OCI-LY1 (cell line): ENCODE results near the gene TOR1AIP1.
"Not testable (repeated sequence)": the region's sequence is repeated elsewhere in the genome, so short reads cannot be mapped to it uniquely, and the experiment has no call there.

Experiments
- H2AFZ ChIP-seq: fragments of 200-600 bp; sonication (generic), shearing (Covaris generic); 2 replicates; pipeline ENCODE4 v1.6.0; 2014; ENCODE audit warnings: antibody characterized with exemption, mild to moderate bottlenecking, low read length
- H3F3A ChIP-seq: fragments of 200-600 bp; sonication (generic), shearing (Covaris generic); 2 replicates; pipeline ENCODE4 v1.6.0; 2014; ENCODE audit warnings: mild to moderate bottlenecking, antibody characterized with exemption, low read length, moderate library complexity; ENCODE audit not compliant: insufficient read depth
- H3K27ac ChIP-seq: fragments of 200-600 bp; sonication (generic); 2 replicates; pipeline ENCODE4 v1.5.1; 2014; ENCODE audit warnings: low read length, mixed run types, mild to moderate bottlenecking, low read depth; ENCODE audit not compliant: poor library complexity, severe bottlenecking
- H3K27me3 ChIP-seq: fragments of 200-600 bp; sonication (generic); 2 replicates; pipeline ENCODE4 v1.6.0; 2014; ENCODE audit warnings: antibody characterized with exemption, mild to moderate bottlenecking, low read length, moderate library complexity; ENCODE audit not compliant: insufficient read depth
- H3K36me3 ChIP-seq: fragments of 200-600 bp; sonication (generic); 2 replicates; pipeline ENCODE4 v1.6.1; 2014; ENCODE audit warnings: mild to moderate bottlenecking, antibody characterized with exemption, low read length, moderate library complexity, mixed read lengths; ENCODE audit not compliant: insufficient read depth
- H3K4me1 ChIP-seq: fragments of 200-600 bp; sonication (generic); 2 replicates; pipeline ENCODE4 v1.5.1; 2014; ENCODE audit warnings: mild to moderate bottlenecking, low read length, moderate library complexity; ENCODE audit not compliant: insufficient read depth, severe bottlenecking
- H3K4me2 ChIP-seq: fragments of 200-600 bp; sonication (generic), shearing (Covaris generic); 2 replicates; pipeline ENCODE4 v1.6.1; 2014; ENCODE audit warnings: low read length
- H3K4me3 ChIP-seq: fragments of 200-600 bp; sonication (generic); 2 replicates; pipeline ENCODE4 v1.5.1; 2014; ENCODE audit warnings: low read length, low read depth, mild to moderate bottlenecking, mixed read lengths; ENCODE audit not compliant: poor library complexity, severe bottlenecking
- H3K79me2 ChIP-seq: fragments of 200-600 bp; shearing (Covaris generic); 2 replicates; pipeline ENCODE4 v1.6.1; 2016; ENCODE audit warnings: mixed run types, low read length, mixed read lengths; ENCODE audit not compliant: insufficient read depth
- H3K9ac ChIP-seq: fragments of 200-600 bp; sonication (generic), shearing (Covaris generic); 2 replicates; pipeline ENCODE4 v1.6.1; 2014; ENCODE audit warnings: mild to moderate bottlenecking, low read length, mixed read lengths
- H3K9me2 ChIP-seq: fragments of 200-600 bp; sonication (generic), shearing (Covaris generic); 2 replicates; pipeline ENCODE4 v1.6.1; 2014; ENCODE audit warnings: low read depth, mild to moderate bottlenecking, low read length, mixed read lengths
- H3K9me3 ChIP-seq: fragments of 200-600 bp; shearing (Covaris generic); 2 replicates; pipeline ENCODE4 v1.6.1; 2014; ENCODE audit warnings: low read length, mixed read lengths
- H4K20me1 ChIP-seq: fragments of 200-600 bp; sonication (generic), shearing (Covaris generic); 2 replicates; pipeline ENCODE4 v1.6.0; 2016; ENCODE audit warnings: mild to moderate bottlenecking, low read length; ENCODE audit not compliant: insufficient read depth
- CTCF ChIP-seq: fragments of 200-600 bp; sonication (generic), shearing (Covaris generic); IDR thresholded peaks from 2 replicates; pipeline ENCODE4 v1.5.1; 2017; ENCODE audit warnings: mild to moderate bottlenecking, antibody characterized with exemption, low read length, moderate library complexity, mixed read lengths
- EZH2 ChIP-seq: fragments of 200-600 bp; sonication (generic), shearing (Covaris generic); IDR thresholded peaks from 2 replicates; pipeline ENCODE4 v1.8.0; 2017; ENCODE audit warnings: borderline replicate concordance, mixed run types, mild to moderate bottlenecking, antibody characterized with exemption, low read length, moderate library complexity, mixed read lengths

The TOR1AIP1 gene

GRCh38 chr1:179848233-179848632, 33.9 kb upstream of the TOR1AIP1 start:
- H3K9ac ChIP-seq, result no peak overlapping the region
- no peaks in the 10 kb centered on the region for H3K9me2 ChIP-seq
- H3K36me3 ChIP-seq, result peaks cover 70% of the 10 kb centered on the region
- H3K27me3 ChIP-seq, result no peaks in the 10 kb centered on the region
- H3K4me3 ChIP-seq, result no peak overlapping the region
- no peak for TF ChIP-seq EZH2
- TF ChIP-seq CTCF, result no peak
- H3K4me2 ChIP-seq, result no peak overlapping the region
- no peaks in the 10 kb centered on the region for H4K20me1 ChIP-seq
- no peak overlapping the region for H3K27ac ChIP-seq
- no peaks in the 10 kb centered on the region for H3K4me1 ChIP-seq
- 0 out of 2 replicates have a peak, but pooled peaks cover 4% of the 10 kb centered on the region for H3F3A ChIP-seq
- no peaks in the 10 kb centered on the region for H3K79me2 ChIP-seq
- no peak overlapping the region for H2AFZ ChIP-seq
- H3K9me3 ChIP-seq, result no peaks in the 10 kb centered on the region

- Histone ChIP-seq H3K27me3 (no peaks in the 10 kb centered on the region), H3K27ac (no peak overlapping the region), H3K9ac (no peak overlapping the region), H3K36me3 (peaks cover 50% of the 10 kb centered on the region), H3K9me3 (no peaks in the 10 kb centered on the region), H3K79me2 (no peaks in the 10 kb centered on the region), H4K20me1 (no peaks in the 10 kb centered on the region), H3K4me2 (no peak overlapping the region), H3K4me1 (no peaks in the 10 kb centered on the region), H2AFZ (no peak overlapping the region), H3F3A (0 out of 2 replicates have a peak, but pooled peaks cover 5% of the 10 kb centered on the region), H3K9me2 (no peaks in the 10 kb centered on the region), H3K4me3 (no peak overlapping the region)
- TF ChIP-seq EZH2 (no peak), CTCF (no peak)
Measured at GRCh38 chr1:179853102-179853501, 29.0 kb upstream of the TOR1AIP1 start.

- not testable (repeated sequence) for H3K4me1 ChIP-seq, H3K27me3 ChIP-seq, H3K4me2 ChIP-seq, H3K27ac ChIP-seq, H3K79me2 ChIP-seq, H3K9me2 ChIP-seq, H4K20me1 ChIP-seq, H3F3A ChIP-seq, H3K9me3 ChIP-seq, H3K9ac ChIP-seq, H2AFZ ChIP-seq, H3K4me3 ChIP-seq
- peaks cover 36% of the 10 kb centered on the region for H3K36me3 ChIP-seq
Measured at GRCh38 chr1:179855831-179856230, 26.3 kb upstream of the TOR1AIP1 start.

GRCh38 chr1:179856296-179856695, 25.8 kb upstream of the TOR1AIP1 start:
- Histone ChIP-seq H4K20me1 (no peaks in the 10 kb centered on the region), H3K27me3 (no peaks in the 10 kb centered on the region), H3K4me2 (no peak overlapping the region), H3K4me1 (no peaks in the 10 kb centered on the region), H3K79me2 (no peaks in the 10 kb centered on the region), H3K9me3 (no peaks in the 10 kb centered on the region), H3K4me3 (no peak overlapping the region), H3K27ac (no peak overlapping the region), H2AFZ (no peak overlapping the region), H3K9me2 (no peaks in the 10 kb centered on the region), H3K9ac (no peak overlapping the region), H3K36me3 (peaks cover 35% of the 10 kb centered on the region; the same call in 1 of the 2 replicates), H3F3A (0 out of 2 replicates have a peak, but pooled peaks cover 5% of the 10 kb centered on the region)
- no peak for TF ChIP-seq EZH2
- TF ChIP-seq CTCF, result no peak
